NT2/D1 (cell line): Measurements from ENCODE around the gene CELF2.

ENCODE experiments used
- SUZ12 ChIP-seq: IDR thresholded peaks from 2 replicates; pipeline ENCODE4 v1.6.1; 2011; ENCODE audit not compliant: insufficient read length, insufficient read depth; ENCODE audit errors: extremely low read depth
- YY1 ChIP-seq: IDR thresholded peaks from 2 replicates; pipeline ENCODE4 v1.6.1; 2011; ENCODE audit not compliant: insufficient read length, insufficient read depth
- ZNF274 ChIP-seq: IDR thresholded peaks from 2 replicates; pipeline ENCODE4 v1.6.1; 2011; ENCODE audit warnings: mild to moderate bottlenecking, low read depth, low read length

DNA sequence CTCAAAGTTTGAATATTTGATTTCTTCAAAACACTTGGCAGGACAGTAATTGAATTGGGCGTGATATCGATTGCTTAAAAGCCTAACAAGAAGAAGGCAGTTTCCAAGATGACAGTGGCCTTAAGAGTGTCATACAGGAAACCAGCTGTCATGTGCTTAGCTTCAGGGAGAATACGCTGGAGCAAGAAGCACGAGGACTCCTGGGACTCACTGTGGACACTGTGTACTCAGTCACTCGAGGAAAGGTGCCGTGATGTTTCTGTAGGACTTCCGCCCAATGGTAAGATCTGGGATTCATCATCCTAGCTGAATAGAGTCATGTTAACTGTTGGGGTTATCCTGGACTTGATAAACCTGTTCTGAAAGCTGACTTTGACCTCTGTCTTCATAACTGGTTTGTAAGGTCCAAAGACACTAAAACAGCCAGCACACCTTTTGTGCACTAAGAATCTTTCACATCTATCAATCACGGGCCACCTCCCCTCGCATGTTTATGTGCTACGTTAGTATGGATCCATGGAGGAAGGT lies 113.5 kb downstream of the CELF2 start:
- no peak for TF ChIP-seq ZNF274
- no peak for TF ChIP-seq YY1
- TF ChIP-seq SUZ12: no peak
